Measurements from ENCODE around the gene MED20.
"Not testable (repeated sequence)": the region's sequence is repeated elsewhere in the genome, so short reads cannot be mapped to it uniquely, and the experiment has no call there.

Gene MED20

GRCh38 chr6:41920921-41921711 is at the start of gene MED20, which contains the start of gene BYSL:
Gene MED20, minus strand, starts transcription at chr6:41921139. Its CDS starts 121 bp downstream, at chr6:41921018.
Gene BYSL, plus strand, starts transcription at chr6:41921499. Its CDS starts 64 bp downstream, at chr6:41921563.
- DNase-seq = peak; percentile 92 to 93 (median 92)

GRCh38 chr6:41970436-41970846 is 49.5 kb upstream of the MED20 start:
- DNase-seq = no peak

GRCh38 chr6:41967312-41968287 is 46.7 kb upstream of the MED20 start:
- no peak for DNase-seq

- no peak for DNase-seq
Measured at GRCh38 chr6:41966961-41967311, 46.0 kb upstream of the MED20 start.

- DNase-seq = no peak
Measured at GRCh38 chr6:41966214-41966920, 45.4 kb upstream of the MED20 start.

- no peak for DNase-seq
Measured at GRCh38 chr6:41965429-41966213, 44.7 kb upstream of the MED20 start.

GRCh38 chr6:41964201-41964887 is 43.4 kb upstream of the MED20 start:
- no peak for DNase-seq

- DNase-seq = no peak
Measured at GRCh38 chr6:41963371-41963770, 42.4 kb upstream of the MED20 start.

- DNase-seq = no peak
Measured at GRCh38 chr6:41960028-41960427, 39.1 kb upstream of the MED20 start.

- DNase-seq = no peak
Measured at GRCh38 chr6:41958022-41958856, 37.3 kb upstream of the MED20 start.

GRCh38 chr6:41957117-41957516 is 36.2 kb upstream of the MED20 start:
- DNase-seq = no peak

- DNase-seq = no peak
Measured at GRCh38 chr6:41955412-41955811, 34.5 kb upstream of the MED20 start.

- DNase-seq = no peak
Measured at GRCh38 chr6:41954668-41955067, 33.7 kb upstream of the MED20 start.

GRCh38 chr6:41947581-41948220 is 26.8 kb upstream of the MED20 start:
- DNase-seq = no peak

- DNase-seq = no peak
Measured at GRCh38 chr6:41943456-41943855, 22.5 kb upstream of the MED20 start.

- DNase-seq = not testable (repeated sequence)
Measured at GRCh38 chr6:41942882-41943281, 21.9 kb upstream of the MED20 start.

- no peak for DNase-seq
Measured at GRCh38 chr6:41942067-41942851, 21.3 kb upstream of the MED20 start.

- DNase-seq = peak; percentile 63 to 74 (median 66)
Measured at GRCh38 chr6:41941280-41942066, 20.5 kb upstream of the MED20 start, which contains the start of gene CCND3. Gene CCND3, minus strand, starts transcription at chr6:41941808. Its CDS starts 159 bp downstream, at chr6:41941649.

All from activated naive CD4-positive, alpha-beta T cell (primary cell).